SHP77 (cell line): ENCODE data around the gene PROCR.
"Not testable (repeated sequence)": the region's sequence is repeated elsewhere in the genome, so short reads cannot be mapped to it uniquely, and the experiment has no call there.

Experiments
- DNase-seq, 2 experiments: peaks; one replicate each; lab custom pipeline; 2025; lab: John Stamatoyannopoulos, UW

Gene PROCR

DNA sequence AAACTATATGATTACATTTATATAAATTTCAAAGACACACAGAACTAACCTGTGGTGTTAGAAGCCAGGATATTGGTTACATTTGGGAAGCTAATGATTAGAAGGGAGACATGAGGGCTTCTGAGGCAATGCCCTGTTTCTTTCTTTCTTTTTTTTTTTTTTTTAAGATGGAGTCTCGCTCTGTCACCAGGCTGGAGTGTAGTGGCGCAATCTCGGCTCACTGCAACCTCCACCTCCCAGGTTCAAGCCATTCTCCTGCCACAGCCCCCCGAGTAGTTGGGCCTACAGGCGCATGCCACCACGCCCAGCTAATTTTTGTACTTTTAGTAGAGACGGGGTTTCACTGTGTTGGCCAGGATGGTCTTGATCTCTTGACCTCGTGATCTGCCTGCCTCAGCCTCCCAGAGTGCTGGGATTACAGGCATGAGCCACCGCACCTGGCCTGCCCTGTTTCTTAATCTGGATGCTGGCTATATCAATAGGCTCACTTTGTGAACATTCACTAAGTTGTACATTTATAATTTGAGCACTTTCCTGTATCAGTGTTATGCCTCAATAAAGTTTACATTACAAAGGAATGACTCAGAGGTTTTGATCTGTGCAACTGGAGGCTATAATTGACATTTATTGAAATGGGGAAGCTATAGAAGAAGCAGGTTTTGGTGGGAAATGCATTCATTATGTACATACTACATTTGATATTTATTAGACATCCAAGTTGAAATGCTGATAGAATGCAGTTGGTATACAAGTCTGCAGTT, 21.3 kb downstream of the PROCR start:
- DNase-seq: not testable (repeated sequence)

DNA sequence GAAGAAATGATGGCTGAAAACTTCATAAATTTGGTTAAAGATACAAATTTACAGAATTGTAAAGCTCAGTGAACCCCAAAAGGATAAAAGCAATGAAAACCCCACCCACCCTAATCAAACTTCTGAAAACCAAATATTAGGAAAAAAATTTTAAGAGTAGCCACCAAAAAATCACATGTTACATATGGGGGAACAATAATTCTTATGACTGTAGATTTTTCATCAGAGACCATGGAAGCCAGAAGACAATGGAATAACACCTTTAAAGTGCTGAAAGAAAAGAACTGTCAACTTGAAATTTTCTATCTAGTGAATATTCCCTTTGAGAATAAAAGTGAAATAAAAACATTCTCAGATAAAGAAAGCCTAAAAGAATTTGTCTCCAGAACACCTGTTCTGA, 24.4 kb downstream of the PROCR start:
- no peak for DNase-seq

DNA sequence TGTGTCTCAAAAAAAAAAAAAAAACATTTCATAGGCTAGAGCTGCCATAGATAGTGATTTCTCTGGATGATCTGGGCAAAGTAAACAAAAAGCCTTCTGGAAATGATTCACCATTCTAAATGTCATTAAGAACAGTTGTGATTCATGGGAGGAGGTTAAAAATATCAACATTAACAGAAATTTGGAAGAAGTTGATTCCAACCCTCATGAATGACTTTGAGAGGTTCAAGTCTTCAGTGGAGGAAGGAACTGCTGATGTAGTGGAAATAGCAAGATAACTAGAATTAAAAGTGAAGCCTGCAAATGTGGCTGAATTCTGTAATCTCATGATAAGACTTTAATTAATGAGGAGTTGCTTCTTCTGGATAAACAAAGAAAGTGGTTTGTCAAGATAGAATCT, 27.9 kb downstream of the PROCR start:
- no peak for DNase-seq

DNA sequence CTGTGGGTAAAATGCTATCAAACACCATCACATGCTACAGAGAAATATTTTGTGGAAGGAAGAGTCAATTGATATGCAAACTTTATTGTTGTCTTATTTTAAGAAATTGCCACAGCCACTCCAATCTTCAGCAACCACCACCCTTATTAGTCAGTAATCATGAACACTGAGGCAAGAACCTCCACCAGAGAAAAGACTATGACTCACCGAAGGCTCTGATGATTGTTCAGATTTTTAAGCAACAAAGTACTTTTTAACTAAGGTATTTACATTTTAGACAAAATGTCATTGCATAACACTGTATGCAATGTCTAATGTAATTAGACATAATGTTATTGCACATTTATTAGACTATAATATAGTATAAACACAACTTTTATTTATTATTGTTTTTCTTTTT, 28.4 kb downstream of the PROCR start:
- DNase-seq: no peak

DNA sequence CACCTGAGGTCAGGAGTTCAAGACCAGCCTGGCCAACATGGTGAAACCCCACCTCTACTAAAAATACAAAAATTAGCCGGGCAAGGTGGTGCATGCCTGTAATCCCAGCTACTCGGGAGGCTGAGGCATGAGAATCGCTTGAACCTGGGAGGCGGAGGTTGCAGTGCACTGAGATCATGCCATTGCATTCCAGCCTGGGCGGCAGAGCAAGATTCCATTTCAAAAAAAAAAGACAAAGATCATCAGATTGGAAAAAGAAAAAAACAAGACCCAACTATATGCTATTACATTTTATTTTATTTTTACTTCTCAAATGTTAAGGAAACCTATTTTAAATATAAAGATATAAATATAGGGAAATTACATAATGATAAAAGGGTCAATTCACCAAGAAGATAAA, 29.6 kb downstream of the PROCR start:
- DNase-seq: not testable (repeated sequence)

DNA sequence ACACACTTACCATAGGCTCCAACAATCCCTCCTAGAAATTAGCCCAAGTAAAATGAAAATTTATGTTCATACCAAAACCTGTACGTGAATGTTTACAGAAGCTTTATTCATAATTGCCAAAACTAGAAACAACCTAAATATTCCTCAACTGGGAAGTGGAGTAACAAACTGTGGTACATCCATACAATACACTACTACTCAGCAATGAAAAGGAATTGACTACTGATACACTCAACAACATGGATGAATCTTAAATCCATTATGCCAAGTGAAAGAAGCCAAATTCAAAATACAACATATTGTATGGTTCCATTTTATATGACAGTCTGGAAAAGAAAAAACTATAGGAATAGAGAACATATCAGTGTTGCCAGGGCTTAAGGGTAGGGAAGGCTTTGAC, 34.9 kb downstream of the PROCR start:
- DNase-seq: no peak

DNA sequence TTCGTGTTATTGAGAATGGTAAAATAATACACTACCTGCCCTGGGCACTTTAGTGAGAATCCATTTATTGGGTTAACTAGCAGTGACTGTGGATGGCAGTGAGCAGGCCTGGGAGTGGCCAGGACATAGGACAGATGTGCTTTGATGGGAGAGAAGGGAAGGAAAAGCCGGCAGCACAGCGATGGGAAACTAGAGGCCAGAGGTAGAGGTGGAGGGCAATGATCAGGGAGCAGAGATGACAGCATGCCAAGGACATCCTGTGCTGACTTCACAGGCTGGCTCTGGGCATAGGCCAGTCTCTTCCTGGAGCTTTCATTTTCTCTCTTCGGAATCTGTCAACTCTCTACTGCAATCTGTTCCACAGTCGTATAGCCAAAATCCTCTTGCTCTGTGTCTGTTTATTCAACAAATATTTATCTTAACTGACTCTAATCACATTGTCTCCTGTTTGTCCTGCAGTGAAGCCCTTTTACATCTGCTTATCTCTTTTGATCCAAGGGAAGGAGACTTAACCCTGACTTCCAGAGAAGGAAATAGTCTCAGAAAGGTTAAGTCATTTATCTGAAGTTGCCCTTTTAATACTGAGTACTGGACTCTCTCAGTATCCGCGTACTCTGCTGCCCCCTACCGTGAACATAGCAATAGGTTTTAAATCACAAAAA, 36.2 kb downstream of the PROCR start:
- peak; percentile 42 to 74 for DNase-seq

DNA sequence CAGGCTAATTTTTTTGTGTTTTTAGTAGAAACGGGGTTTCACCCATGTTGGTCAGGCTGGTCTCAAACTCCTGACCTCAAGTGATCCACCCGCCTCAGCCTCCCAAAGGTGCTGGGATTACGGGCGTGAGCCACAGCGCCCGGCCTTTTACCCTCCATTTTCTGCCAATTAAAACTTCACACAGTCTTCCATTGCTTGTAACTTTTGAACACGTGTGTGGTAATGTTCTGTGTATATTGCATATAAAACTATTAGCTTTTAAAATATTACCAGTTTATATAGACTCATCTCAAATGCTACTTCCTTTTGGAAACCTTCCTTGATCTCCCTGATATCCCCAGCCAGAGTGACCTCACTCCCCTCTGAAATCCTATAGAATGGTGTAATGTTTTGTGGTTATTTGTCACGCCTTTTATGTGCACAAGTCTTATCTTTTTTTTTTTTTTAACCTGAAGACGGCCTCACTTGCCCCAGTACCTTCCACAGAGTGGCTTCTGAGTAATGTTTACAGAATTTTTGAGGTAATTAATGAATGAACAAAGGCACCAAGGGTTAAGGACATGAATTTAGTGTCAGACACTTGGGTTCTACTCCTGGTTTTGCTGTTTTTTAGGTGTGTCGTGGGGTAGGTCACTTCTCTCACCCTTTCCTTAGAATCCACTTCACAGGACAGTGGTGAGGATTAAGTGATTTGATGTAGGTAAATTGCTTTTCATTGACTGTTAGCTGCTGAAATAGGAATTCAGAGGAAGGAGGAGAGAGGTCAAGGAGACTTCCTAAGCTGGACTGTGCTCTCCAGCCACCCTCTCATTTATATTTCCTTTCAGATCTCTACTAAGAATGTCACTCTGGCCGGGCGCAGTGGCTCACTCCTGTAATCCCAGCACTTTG, 43.4 kb downstream of the PROCR start:
- DNase-seq: no peak

DNA sequence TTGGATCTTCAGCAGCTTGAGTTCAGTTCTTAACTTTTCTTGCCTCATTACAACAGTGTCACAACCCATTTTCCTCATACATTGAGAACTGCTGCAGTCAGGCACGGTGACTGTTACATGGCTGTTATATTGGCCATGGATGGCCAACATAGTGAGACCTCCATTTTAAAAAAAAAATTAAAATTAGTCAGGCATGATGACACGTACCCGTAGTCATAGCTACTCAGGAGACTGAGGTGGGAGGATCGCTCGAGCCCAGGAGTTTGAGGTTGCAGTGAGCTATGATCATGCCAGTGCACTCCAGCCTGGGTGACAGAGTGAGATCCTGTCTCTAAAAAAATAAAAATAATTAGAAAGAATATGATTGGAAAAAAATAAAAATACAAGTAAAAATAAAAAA, 44.7 kb downstream of the PROCR start:
- no peak for DNase-seq

DNA sequence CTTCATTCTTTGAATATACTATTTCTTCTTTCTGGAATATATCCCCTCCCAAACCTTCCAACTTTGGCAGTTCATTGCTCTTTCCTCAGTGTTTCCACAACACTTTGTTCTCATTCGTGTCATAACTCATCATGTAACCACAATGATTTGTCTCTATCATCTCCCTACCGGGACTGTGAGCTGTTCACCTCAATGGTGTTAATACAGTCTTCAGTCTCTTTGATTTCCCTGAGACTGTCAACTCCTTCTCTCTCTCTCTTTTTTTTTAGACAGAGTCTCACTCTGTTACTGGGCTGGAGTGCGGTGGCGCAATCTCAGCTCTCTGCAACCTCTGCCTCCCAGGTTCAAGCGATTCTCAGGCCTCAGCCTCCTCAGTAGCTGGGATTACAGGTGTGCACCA, 52.1 kb downstream of the PROCR start:
- DNase-seq: no peak

DNA sequence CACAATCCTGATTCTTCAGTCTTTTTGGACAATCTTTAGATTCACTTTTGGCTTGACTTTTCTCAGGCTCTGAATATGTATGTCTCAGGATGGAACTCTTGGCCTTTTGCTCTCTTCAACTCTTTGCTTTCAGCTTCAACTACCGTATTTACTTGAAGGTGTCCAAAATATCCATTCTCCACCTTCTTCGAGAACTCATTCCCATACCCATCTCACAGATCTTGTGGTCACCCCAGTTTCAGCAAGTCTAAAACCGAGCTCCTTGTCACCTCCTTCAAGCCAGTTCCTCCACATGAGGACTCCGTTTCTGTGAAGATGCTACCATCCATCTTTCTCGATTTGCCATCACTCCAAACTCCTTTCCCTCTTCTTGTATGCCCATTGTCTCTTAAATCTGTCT, 52.7 kb downstream of the PROCR start:
- no peak for DNase-seq

DNA sequence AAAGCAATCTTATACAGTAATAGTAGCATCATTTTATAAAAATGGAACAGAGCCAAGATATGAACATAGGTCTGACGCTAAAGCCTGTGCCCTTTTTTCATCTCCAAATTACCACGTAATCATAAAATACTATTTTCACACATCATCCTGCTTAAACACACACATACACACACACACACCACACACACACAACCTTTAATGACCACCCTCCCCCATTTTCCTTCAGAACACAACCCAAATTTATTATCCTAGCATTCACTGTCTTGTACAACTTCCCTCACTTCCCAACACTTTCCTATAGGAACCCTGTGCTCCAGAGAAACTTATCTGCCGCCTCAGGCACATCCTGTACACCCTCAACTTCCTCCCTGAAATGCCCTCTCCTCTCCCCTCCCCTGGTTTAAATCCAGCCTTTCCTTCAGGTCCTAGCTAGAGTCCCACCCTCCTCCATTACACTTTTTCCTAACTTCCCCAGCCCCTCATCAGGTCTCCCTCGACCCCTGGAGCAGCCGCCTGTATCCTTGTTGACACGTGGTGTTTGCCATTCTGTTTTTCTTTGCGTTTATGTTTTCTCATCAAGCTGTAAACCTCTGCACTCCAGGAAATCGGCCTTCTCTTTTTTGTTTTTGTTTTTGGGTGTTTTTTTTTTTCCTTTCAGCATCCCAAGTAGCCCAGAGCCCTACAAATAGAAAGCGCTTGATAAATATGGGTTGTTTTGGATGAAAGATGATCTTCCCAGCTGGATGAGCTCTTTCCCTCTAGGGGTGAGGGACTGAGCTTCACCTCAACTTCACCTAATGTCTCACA, 53.6 kb downstream of the PROCR start:
- no peak for DNase-seq

DNA sequence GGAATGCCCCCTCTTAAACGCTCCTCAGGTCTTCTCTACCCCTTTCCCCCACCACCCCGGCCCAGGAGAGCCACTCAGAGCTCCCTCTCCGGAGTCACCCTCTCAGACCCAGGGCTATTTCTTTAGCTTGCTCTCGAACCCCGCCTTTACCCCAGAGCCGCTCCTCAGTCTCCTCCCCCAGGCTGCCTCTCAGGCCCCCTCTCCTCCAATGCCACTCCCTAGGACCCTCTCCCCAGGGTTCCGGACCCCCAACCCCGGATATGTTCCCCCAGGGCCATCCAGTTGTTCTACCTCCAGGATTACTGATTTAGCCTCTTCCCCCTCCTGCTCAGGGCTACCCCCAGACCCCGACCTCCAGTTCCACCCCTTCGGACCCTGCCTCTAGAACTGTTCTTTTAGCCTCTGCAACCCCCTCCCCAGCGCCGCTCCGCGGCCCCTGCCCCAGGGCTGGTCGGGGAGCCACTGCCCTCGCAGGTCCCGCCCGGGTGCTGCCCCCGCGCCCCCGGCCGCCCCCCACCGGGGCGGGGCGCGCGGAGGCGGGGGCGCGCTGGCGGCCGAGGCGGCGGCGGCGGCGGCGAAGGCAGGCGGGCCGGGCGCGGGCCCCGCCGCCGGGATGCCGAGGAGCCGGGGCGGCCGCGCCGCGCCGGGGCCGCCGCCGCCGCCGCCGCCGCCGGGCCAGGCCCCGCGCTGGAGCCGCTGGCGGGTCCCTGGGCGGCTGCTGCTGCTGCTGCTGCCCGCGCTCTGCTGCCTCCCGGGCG, 54.4 kb downstream of the PROCR start, which contains the start of gene MMP24:
Gene MMP24, plus strand, starts transcription at position 565 of the 758 bp plus-strand sequence. Its CDS starts 49 bp downstream, at position 614.
- DNase-seq: no peak
